ENCODE results near the gene PELI2. TPM values are rescaled to one million over a fixed set of nuclear protein-coding genes. Genes with fewer than 3 reads are reported as not detected.

The PELI2 gene
- total and polyA plus RNA-seq, 5 donors = 1.4 to 6.8 (median 4.6) TPM

DNA sequence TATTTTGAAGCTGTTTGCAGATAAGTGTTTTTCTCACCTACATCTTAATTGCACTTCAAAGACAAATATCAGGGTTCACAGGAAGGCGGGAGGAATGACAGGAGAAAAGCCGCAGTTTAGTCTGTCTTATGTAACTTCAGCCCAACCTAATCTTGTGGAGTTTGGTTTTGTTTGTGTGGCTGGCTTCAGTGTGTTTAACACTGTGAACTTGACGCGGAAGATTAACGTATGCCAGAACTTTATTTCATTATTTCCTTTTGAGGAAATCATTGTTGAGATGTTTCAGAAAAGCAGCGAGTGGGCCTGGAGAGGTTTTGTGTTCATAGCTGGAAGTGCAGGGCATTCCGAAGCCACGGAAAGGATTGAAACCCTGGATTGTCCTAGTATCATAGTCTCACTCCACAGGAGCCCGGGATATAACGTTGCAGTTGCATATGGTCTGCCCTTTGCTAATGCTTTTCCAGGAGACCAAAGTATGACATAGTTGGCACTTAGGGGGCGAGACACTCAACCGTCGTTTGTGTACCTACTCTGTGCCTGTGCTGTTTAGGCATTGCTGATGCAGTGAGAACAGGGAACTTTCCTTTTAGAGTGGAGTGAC, 2.0 kb downstream of the PELI2 start:
- Histone ChIP-seq H3K4me3 (ENCODE audit: low read length) (peak overlapping the region; percentile 97), H3K4me1 (ENCODE audit: control insufficient read depth, insufficient read depth, low read length) (peaks cover 2% of the 10 kb centered on the region), H3K27me3 (ENCODE audit: control insufficient read depth, insufficient read depth) (no peaks in the 10 kb centered on the region), H3K27ac (ENCODE audit: low read length) (no peak overlapping the region), H3K9me3 (ENCODE audit: control insufficient read depth, low read length) (no peaks in the 10 kb centered on the region)
- peak in 1 of 3 donors; percentile 57 for DNase-seq
- intact Hi-C loops (cut with DNase I) = no loop called here
- peak; percentile 8 to 20 for ATAC-seq
- 20% methylated on average over 13 of the region's 13 CpGs for WGBS

DNA sequence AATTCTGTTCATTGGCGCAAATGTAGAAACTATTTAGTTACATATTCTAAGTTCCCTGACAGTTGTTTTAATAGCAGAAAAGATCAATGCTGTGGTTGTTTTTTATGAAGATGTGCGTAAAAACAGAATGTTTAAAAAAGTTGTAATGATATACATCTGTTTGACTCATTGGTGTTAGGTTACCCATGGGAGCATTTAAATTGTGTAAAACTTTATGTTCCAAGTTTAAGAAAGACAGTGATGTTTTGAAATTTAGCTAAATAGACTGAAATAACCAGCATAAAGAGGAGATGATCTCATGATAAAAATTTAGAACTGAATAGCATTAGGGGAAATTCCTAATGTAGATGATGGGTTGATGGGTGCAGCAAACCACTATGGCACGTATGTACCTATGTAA, 3.6 kb downstream of the PELI2 start:
- H3K27ac ChIP-seq (ENCODE audit: low read length) = no peak overlapping the region
- H3K9me3 ChIP-seq (ENCODE audit: control insufficient read depth, low read length) = no peaks in the 10 kb centered on the region
- H3K27me3 ChIP-seq (ENCODE audit: control insufficient read depth, insufficient read depth) = no peaks in the 10 kb centered on the region
- ATAC-seq (no peak), DNase-seq (no peak)
- intact Hi-C loops (cut with DNase I) = no loop called here
- H3K4me1 ChIP-seq (ENCODE audit: control insufficient read depth, insufficient read depth, low read length) = peaks cover 2% of the 10 kb centered on the region
- 94% methylated on average over 3 of the region's 3 CpGs for WGBS
- H3K4me3 ChIP-seq (ENCODE audit: low read length) = no peak overlapping the region

DNA sequence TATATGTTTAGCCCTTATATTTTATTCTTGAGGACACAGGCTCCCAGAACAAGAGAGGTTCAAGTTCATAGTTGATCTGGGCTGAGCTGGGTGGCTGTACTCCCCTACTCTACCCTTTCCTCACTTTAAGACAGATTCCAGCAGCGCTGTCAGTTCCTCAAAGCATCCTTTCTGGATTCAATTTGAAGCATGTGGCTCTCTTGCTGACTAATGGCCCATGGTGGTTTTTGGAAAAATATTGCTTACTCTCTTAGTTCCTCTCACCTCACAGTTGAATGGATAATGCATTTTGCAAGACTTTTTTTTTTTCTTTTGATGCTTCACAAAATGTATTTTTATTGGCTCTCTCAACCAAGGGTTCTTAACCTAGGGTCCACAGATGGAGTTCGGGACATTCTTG, 4.1 kb downstream of the PELI2 start:
- H3K4me1 ChIP-seq (ENCODE audit: control insufficient read depth, insufficient read depth, low read length) = peaks cover 2% of the 10 kb centered on the region
- no peak overlapping the region for H3K4me3 ChIP-seq (ENCODE audit: low read length)
- H3K27ac ChIP-seq (ENCODE audit: low read length) = no peak overlapping the region
- no peak for DNase-seq
- H3K27me3 ChIP-seq (ENCODE audit: control insufficient read depth, insufficient read depth) = no peaks in the 10 kb centered on the region
- no peak for ATAC-seq
- intact Hi-C loops (cut with DNase I) = no loop called here
- no peaks in the 10 kb centered on the region for H3K9me3 ChIP-seq (ENCODE audit: control insufficient read depth, low read length)
- 84% methylated on average over 2 of the region's 2 CpGs for WGBS

DNA sequence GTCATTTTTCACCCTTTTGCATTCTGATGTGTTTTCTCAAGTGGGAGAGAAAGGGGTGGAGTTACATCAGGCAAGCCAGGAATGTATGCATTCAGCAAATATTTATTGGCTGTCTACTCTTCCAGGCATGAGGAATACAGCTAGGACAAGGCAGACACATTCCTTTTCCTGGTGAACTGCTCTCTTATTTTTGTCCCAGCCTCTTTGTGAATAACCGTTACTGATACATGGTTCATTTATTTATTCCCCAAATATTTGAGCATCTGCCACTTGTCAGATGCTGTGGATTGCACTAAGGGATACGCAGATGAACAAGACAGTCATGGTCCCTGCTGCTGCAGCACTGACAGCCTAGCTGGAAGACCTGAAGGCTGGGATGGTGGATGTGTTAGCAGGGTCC, 6.1 kb downstream of the PELI2 start:
- Histone ChIP-seq H3K27me3 (ENCODE audit: control insufficient read depth, insufficient read depth) (no peaks in the 10 kb centered on the region), H3K27ac (ENCODE audit: low read length) (no peak overlapping the region), H3K4me3 (ENCODE audit: low read length) (no peak overlapping the region), H3K4me1 (ENCODE audit: control insufficient read depth, insufficient read depth, low read length) (peaks cover 2% of the 10 kb centered on the region), H3K9me3 (ENCODE audit: control insufficient read depth, low read length) (no peaks in the 10 kb centered on the region)
- intact Hi-C loops (cut with DNase I) = no loop called here
- DNase-seq (no peak), ATAC-seq (no peak)
- whole genome bisulfite sequencing = 65% methylated on average over 2 of the region's 2 CpGs

DNA sequence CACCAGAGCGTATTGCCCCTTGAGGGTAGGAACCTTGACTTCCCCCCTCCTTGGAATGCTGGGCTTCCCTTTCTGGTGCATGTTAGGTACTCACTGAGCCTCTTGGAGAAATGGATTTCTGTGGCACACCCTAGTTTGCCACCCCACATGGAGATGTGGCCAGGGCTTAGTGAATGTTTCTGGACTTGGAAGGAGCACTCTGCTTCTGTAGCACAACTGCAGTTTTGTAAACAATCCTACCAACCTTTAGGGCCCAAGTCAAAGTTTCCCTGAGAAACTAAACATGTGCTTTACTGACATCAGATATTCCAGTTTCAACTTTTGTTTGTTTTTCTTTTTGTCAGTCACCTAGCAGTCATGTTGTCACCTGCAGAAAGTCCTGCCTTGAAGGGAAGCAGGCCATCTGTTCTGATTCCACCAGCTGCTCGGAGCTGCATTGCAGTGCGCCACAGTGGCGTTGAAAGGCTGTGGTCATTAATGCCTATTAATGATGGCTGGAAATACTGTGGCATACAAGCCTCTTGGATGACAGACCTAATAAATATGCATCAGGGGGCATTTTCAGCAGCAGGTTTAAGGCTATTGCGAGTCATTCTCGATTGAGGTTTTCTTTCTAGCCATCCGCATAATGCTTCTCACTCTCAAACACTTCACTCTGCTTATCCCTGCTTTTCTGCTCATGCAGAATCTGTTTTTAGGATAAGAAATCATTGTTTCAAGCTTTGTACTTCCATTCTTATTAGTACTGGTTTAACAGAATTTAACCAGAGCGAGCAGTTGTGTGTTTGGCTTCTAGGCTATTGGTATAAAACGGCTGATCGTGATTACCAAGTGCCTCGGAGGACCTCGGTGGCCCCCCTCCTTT, 7.8 kb downstream of the PELI2 start:
- H3K4me3 ChIP-seq (ENCODE audit: low read length) = no peak overlapping the region
- no peaks in the 10 kb centered on the region for H3K27me3 ChIP-seq (ENCODE audit: control insufficient read depth, insufficient read depth)
- no peak overlapping the region for H3K27ac ChIP-seq (ENCODE audit: low read length)
- 93% methylated on average over 12 of the region's 12 CpGs for WGBS
- H3K4me1 ChIP-seq (ENCODE audit: control insufficient read depth, insufficient read depth, low read length) = peaks cover 6% of the 10 kb centered on the region
- intact Hi-C loops (cut with DNase I) = no loop called here
- no peaks in the 10 kb centered on the region for H3K9me3 ChIP-seq (ENCODE audit: control insufficient read depth, low read length)
- peak in 1 of 3 donors; percentile 29 for DNase-seq
- no peak for ATAC-seq

DNA sequence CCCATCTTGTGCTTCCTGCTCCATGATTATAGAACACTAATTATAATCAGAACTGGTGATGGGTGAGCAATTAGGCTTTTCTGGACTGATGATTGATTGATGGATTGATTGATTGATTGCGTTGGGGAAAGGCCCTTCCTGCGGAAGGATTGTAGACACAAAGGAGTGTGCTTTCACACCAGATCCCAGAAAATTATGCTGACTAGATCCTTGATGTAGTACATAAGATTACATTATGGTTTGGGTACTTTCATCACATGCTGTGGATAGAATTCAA, 8.4 kb downstream of the PELI2 start:
- Histone ChIP-seq H3K4me1 (ENCODE audit: control insufficient read depth, insufficient read depth, low read length) (peaks cover 6% of the 10 kb centered on the region), H3K27me3 (ENCODE audit: control insufficient read depth, insufficient read depth) (no peaks in the 10 kb centered on the region), H3K4me3 (ENCODE audit: low read length) (no peak overlapping the region), H3K27ac (ENCODE audit: low read length) (no peak overlapping the region), H3K9me3 (ENCODE audit: control insufficient read depth, low read length) (no peaks in the 10 kb centered on the region)
- DNase-seq (no peak), ATAC-seq (no peak)
- intact Hi-C loops (cut with DNase I) = no loop called here
- 91% methylated on average over 2 of the region's 2 CpGs for WGBS

DNA sequence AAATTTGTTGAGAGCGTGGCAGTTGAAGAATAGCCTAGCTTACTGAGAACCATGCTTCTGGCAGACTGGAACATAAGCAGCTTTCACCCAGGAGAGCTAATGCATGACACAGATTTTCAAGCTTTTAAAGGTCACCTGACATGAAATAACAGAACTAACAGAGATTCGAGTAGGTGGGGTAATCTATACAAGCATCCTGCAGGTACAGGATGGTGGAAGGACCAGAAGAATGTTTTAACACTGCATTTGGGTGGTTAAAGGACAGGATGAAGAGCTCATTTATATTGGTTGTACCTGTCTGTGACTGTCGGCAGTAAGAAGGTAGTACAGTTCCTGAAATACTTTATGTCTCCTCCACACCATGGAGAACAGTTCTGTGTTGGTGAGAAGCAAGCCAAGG, 8.9 kb downstream of the PELI2 start:
- H3K4me1 ChIP-seq (ENCODE audit: control insufficient read depth, insufficient read depth, low read length) = peaks cover 6% of the 10 kb centered on the region
- WGBS = 86% methylated on average over 3 of the region's 3 CpGs
- intact Hi-C loops (cut with DNase I) = no loop called here

DNA sequence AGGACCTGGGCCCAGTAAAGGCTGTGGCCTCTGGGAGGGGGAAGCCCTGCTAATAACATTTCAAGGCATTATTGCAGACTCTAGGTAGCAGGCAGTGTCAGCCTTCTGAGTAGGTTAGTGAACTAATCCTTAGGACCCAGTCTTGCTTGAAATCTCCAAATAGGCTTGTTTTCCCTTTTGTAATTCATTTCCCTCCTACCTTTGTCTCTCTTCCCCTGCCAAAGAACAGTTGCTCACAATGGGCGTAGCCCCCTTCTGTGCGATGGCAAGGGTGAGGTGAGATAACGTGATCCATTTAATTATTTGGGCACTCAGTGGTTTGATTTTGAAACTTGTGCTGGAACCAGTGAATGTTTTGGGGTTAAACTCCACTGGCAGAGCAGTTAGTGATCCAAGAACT, 10.9 kb downstream of the PELI2 start:
- Histone ChIP-seq H3K4me1 (ENCODE audit: control insufficient read depth, insufficient read depth, low read length) (peaks cover 6% of the 10 kb centered on the region), H3K27ac (ENCODE audit: low read length) (no peak overlapping the region), H3K27me3 (ENCODE audit: control insufficient read depth, insufficient read depth) (no peaks in the 10 kb centered on the region), H3K4me3 (ENCODE audit: low read length) (no peak overlapping the region), H3K9me3 (ENCODE audit: control insufficient read depth, low read length) (no peaks in the 10 kb centered on the region)
- peak in 1 of 2 donors; percentile 19 for ATAC-seq
- 78% methylated on average over 3 of the region's 3 CpGs for WGBS
- DNase-seq = no peak
- intact Hi-C loops (cut with DNase I) = no loop called here

More for the DNA sequence above, 8.9 kb downstream of the PELI2 start:
- H3K9me3 ChIP-seq (ENCODE audit: control insufficient read depth, low read length) = no peaks in the 10 kb centered on the region
- ATAC-seq (no peak), DNase-seq (no peak)
- H3K27ac ChIP-seq (ENCODE audit: low read length) = no peak overlapping the region
- H3K4me3 ChIP-seq (ENCODE audit: low read length) = no peak overlapping the region
- no peaks in the 10 kb centered on the region for H3K27me3 ChIP-seq (ENCODE audit: control insufficient read depth, insufficient read depth)

DNA sequence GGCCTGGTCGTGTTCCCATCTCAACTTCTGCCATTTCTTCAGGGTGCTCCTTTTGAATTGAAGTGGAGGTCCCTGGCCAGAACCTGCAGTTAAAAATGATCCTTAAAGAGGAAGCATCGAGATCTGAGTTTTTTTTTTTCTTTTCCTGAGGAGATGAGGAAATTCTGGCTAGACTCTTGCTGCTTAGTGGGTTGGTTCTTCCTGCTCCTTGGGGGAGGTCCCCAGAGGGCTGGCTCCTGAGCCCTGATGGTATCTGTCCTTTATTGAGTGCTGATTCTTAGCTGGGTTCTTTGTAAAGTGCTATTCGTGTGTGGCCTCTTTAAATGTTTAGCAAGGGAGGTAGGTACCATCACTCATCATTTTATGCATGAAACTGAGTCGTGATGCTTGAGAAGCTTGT, 11.7 kb downstream of the PELI2 start:
- Histone ChIP-seq H3K27ac (ENCODE audit: low read length) (no peak overlapping the region), H3K4me3 (ENCODE audit: low read length) (no peak overlapping the region), H3K4me1 (ENCODE audit: control insufficient read depth, insufficient read depth, low read length) (peaks cover 5% of the 10 kb centered on the region), H3K27me3 (ENCODE audit: control insufficient read depth, insufficient read depth) (no peaks in the 10 kb centered on the region), H3K9me3 (ENCODE audit: control insufficient read depth, low read length) (no peaks in the 10 kb centered on the region)
- DNase-seq = peak; percentile 35 to 76 (median 64)
- 50% methylated on average over 4 of the region's 4 CpGs for WGBS
- intact Hi-C loops (cut with DNase I) = no loop called here
- ATAC-seq = peak; percentile 68 to 89

DNA sequence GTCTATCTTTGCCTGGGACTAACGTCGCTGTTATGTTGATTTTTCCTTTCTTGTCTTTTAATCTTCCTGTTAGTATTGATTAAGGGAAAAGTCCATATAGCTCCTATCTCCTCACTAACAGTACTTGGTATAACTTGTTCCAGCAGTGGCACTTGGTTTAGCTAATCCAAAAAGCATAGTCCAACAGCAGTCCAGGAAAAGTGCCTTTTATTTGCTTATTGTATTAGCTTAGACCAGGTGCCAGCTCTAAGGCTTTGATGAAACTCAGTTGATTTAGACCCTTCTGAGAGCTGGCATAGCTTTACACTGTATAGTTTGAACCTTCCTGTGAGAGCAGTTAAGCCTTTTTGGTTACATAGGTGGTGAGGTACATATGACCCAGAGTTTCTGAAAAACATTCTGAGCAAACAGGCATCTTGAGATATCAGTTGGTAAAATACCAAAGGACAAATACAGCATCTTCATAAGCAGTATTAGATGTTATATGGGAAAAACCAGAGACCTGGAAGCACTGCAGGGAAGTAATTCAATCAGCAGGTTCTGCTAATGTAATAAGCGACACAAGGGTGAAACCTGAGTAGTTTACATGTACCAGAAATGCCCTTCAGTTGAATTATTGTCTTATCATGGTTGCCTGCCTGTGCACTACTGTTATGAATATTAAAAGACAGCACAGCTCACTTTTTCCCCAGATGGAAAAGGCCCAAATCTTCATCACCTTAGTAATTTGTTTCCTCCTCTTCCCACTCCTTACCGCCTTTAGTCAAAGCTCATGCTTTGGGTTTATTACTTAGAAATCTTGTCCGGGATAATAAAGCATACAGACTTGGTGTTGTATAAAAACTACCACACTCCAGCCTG, 13.0 kb downstream of the PELI2 start:
- H3K4me1 ChIP-seq (ENCODE audit: control insufficient read depth, insufficient read depth, low read length) = peaks cover 4% of the 10 kb centered on the region

More for the DNA sequence above, 13.0 kb downstream of the PELI2 start:
- Histone ChIP-seq H3K9me3 (ENCODE audit: control insufficient read depth, low read length) (no peaks in the 10 kb centered on the region), H3K4me3 (ENCODE audit: low read length) (no peak overlapping the region), H3K27ac (ENCODE audit: low read length) (no peak overlapping the region), H3K27me3 (ENCODE audit: control insufficient read depth, insufficient read depth) (no peaks in the 10 kb centered on the region)
- 93% methylated on average over 5 of the region's 5 CpGs for WGBS
- DNase-seq (no peak), ATAC-seq (no peak)
- intact Hi-C loops (cut with DNase I) = no loop called here

All from right cardiac atrium (tissue), 5 donors.